GM19438 (cell line): ENCODE results near the gene ABHD16A.

ENCODE experiments used
- ATAC-seq: cut with Tn5 transposase; IDR thresholded peaks from one replicate; pipeline ENCODE4 v1.9.1; 2021; ENCODE audit warnings: low read depth; ENCODE audit not compliant: unreplicated experiment

The ABHD16A gene

DNA sequence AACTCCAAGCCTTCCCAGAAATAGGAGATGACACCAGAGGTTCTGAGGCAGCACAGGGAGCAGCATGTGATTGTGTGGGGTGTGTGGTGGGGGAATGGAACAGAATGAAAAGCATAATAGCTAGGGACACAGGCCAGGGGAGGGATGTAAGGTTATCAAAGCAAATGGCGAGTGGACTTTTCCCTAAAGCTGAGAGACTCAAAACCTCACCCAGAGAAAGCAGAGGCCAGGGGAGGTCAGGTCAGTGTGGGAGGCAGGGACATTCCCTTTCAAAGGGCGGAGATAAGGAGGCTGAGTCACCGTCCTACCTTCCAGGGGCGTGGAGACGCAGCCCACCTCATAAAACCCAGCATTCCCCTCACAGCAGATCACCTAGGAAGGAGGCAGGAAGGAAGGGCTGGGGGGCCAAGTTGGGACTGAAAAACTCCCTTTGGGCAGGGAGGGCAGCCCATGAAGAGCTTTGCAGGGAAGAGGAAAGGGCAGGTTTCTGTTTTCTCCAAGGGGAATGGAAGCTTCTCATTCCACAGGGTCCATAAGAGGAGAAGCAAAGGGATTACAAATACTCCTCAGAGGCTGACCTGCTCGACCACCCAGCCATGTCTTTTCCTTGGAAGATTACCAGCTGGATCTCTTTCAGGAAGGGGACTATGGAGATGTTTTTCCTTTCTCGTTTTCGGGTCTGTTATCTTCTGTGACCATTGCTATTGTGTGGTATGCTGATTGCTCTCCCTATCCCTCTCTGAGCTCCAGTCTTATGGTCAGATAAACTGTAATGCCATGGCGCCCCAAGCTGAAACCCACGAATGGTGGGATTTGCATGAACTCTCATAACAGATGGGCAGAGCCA is 12.7 kb downstream of the ABHD16A start:
- no peak for ATAC-seq

DNA sequence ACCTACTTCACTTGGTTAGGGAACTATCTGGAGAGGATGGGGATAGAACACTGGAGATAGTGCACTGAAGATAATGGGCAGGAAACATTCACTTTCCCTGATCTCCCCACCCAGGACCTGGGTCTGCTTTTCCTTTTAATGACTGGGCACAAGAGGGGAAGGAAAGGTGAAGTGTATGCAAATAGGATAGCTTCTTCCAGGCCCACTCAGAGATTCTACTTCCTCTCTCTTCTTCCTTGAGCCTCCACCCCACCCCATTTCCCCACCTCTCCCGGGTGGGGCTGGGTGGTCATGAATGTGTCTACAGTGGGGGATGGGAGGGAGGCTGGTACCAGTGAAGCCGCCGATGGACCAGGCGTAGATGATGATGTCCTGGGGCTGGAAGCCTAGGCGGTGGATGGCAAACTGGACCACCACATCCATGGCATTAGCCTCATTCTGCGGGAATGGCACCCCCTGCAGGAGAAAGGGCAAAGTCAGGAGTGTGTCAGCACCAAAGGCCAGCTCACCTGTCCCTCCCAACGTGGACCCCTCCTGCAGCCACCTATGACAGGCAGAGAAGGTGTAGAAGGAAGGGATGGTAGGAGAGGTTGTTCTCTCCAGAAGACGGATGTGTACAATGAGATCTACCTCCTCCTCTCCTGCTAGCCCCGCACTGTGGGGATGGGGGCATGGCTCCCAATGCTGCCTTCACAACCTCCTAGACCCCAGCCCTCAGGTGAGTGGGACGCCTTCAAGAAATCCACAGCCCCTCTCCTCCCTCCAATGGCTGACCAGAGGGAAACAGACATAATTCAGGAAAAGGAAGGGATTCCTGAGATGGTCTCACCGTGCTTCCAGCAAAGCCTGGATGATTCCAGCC is 13.6 kb downstream of the ABHD16A start:
- ATAC-seq: no peak

DNA sequence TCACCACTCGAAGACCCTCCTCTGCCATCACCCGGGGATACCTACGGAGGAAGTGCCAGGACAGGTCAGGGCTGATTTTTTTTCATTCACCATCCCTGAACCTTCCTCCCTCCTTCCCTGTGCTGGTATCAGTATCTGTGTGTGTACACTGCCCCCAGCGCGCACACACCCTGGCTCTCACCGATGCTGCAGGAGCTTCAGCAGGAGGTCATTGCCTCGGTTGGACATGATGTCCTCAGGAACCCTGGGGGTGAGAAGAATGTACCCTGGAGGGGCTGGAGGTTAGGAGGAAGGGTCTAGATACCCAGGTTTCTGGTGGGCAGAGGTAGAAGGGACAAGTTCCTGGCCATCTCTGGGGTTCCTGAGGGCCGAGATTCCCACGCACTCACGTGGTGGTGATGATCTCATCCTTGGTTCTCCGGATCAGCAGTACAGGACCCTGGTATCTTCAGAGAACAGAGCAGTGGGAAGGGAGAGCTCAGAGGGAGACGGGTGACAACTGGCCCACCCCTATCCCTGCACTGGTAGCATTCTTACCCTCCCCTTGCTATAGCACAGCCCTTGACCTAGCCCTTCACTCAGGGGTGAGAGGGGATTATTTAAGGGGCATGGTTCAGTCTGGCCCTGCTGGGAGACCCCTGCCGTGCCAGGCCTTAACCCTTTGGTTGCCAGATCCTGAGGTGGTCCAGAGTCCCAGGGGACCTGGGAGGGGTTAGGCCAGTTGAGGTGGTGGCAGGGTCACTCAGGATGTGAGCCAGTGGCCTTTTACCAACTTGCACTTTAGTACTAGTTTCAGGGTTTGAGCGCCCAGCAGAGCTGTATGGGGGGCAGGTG is 15.0 kb downstream of the ABHD16A start:
- ATAC-seq: no peak

DNA sequence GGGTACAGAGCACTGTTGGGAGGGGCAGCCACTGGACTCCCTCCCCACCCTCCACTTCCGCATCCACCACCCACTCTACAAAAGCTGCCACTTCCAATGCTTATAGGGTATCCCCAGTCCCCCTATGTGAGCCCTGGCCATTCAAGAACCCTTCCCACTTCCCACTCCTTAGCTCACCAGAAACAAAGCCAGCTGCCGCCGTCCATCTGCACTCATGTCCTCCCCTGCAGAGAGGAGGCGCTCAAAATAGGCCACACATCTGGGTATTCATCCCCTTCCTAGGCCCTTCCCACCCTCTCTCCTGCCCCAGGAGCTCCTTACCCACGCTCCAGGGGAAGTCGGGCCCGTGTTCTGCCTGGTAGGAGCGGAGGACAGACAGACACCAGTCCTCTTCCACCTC is 15.8 kb downstream of the ABHD16A start:
- ATAC-seq: no peak

DNA sequence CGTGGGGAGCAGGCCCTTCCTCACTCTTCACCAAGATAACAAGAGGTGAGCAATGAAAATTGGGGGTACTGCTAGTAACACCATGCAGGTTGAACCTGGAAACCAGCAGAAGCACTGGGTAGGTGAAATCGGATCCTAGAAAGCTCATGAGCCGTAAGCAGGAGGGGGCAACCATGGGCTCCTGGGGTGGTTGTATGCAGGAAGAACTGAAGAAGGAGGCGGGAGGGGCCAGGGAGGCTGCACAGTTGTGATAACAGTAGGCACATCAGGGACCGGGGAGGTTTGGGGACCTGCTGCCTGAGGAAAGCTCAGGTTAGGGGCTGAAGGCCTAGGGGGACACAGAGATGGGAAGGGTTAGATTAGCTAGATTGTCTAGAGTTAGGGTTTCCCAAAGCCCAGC is 16.6 kb downstream of the ABHD16A start:
- ATAC-seq: no peak

DNA sequence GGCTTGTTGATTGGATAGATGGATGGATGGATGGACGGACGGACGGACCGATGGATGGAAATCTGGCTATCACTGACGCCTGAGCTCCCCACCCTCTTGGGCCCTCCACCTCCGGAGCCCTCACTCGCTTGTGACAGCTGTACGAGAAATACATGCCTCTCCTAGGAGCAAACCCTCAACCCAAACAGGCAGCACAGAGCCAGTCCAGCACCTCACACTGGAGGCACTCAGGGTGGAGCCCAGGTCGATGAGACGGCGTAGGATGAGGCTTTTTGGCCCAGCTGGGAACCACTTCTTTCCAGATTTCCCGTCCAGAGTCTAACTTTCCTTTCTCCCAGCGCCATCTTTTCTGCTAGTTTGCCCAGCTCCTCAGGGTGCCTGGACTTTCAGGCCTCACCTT is 19.5 kb downstream of the ABHD16A start:
- ATAC-seq: no peak

- ATAC-seq: no peak
Observed at GRCh38 chr6:31681135-31681671, 21.9 kb downstream of the ABHD16A start.

DNA sequence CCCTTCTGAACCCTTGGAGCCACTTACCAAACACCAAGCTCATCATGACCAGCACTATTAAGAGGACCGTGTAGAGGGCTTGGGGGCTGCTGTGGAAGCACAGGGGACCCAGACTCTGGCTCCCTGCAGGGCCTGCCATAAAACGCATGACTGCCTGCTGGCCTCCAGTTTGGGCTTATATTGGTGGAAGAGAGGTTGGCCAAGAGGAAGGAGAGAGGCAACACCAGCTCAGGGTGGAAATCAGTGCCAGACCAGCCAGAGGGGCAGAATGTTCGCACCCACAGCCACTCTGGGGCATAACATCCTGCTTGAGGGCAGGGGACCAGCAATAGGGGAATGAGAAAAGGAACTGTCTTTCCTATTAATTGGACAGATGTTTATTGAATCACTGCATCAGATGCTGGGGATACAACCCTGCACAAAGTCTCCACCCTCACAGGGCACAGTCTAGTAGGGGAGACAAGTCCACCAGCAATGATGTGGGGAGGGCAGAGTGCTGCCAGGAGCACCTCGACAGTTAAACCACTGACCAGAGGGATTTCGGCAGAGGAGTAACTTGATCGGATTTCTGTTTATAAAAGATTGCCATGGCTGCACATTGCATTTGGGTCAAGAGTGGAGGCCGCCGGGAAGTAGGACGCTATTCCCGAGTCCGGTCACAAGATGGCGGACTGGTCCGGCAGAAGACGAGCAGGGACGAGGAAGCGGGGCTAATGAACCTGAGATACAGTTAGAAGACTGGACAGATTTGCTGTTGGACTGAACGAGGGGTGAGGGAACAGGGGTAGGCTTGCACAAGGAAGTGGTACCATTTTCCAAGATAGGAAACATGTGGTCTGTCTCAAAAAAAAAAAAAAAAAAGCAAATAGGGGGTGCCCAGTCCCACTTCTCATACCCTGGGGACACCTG is 22.6 kb downstream of the ABHD16A start, which contains the start of gene LY6G5C:
Gene LY6G5C (minus strand): TSS at position 842 of the 909 bp plus-strand sequence. CDS start 694 bp downstream, at position 148.
- ATAC-seq: no peak

GRCh38 chr6:31677955-31678354 is 25.2 kb downstream of the ABHD16A start:
- no peak for ATAC-seq

DNA sequence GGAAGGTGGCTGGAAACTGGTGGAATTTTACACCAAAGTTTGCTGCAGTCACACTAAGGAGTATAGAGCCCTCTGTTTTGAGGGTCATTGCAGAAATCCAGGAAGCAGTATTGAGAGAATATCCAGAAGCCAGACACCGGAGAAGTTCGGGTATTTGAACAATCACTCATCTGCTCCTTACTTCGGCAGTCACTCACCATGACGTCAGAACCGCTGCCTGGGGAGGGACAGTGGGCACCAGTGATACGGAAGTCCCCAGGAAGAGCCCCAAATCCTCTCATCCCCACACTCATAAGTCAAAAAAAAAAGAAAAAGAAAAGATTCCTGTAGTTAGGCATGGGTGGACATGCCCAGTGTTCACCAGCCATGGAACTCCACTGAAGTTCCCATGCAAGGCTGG is 26.2 kb downstream of the ABHD16A start:
- no peak for ATAC-seq

DNA sequence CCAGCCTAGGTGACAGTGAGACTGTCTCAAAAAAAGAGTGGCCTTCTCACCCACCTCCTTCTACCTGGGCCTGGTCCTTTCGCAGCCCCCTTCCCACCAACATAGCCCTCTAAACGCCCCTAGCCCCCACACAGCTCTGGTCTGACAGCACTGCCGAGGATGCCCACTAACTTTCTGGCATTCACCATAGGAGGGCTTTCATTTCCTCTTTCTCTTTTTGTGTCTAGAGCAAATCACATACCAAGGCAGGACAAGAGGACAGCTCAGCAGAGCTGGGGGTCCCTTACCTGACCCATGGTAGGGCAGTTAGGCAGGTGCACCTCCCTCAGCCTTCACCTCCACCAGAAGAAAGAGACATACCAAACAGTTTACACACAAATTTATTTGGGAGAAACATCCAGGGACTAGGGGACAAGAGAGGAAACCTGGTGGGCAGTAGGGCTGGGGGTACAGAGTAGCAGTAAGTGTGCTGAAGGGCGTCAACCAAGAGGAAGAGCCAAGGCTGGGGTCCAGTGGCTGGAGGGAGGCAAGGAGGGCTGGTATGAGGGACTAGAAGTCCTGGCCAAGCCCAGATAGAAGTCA is 26.7 kb downstream of the ABHD16A start:
- no peak for ATAC-seq

GRCh38 chr6:31669676-31670075 is 33.4 kb downstream of the ABHD16A start, which contains the start of gene LY6G5B:
TSS of gene LY6G5B (plus strand) at chr6:31669976. CDS start at chr6:31670951, 975 bp downstream.
- ATAC-seq: no peak

DNA sequence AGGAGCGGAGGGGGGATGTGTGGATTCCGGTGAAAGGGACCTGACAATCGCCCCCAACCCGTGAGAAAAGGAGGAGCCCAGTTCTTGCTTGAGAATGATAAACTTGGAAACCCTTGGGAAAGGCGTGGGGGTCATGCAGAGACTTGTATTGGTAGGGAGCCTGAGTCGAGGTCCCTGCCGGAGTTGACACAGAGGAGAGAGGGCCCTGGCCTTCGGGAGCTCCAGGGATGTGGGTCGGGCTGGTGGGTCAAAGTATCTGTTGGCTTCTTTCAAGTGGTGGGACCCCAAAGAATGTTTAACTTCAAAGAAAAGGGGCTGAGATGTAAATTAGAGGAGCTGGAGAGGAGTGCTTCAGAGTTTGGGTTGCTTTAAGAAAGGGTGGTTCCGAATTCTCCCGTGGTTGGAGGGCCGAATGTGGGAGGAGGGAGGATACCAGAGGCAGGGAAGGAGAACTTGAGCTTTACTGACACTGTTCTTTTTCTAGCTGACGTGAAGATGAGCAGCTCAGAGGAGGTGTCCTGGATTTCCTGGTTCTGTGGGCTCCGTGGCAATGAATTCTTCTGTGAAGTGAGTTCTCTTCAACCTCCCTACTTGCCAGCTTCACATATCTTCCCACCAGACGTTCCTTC is 36.7 kb downstream of the ABHD16A start:
- no peak for ATAC-seq

- peak; percentile 76 for ATAC-seq
Observed at GRCh38 chr6:31665501-31666336, 37.4 kb downstream of the ABHD16A start, which contains the start of gene CSNK2B. TSS of gene CSNK2B (plus strand) at chr6:31666080. CDS start at chr6:31666832, 752 bp downstream.

DNA sequence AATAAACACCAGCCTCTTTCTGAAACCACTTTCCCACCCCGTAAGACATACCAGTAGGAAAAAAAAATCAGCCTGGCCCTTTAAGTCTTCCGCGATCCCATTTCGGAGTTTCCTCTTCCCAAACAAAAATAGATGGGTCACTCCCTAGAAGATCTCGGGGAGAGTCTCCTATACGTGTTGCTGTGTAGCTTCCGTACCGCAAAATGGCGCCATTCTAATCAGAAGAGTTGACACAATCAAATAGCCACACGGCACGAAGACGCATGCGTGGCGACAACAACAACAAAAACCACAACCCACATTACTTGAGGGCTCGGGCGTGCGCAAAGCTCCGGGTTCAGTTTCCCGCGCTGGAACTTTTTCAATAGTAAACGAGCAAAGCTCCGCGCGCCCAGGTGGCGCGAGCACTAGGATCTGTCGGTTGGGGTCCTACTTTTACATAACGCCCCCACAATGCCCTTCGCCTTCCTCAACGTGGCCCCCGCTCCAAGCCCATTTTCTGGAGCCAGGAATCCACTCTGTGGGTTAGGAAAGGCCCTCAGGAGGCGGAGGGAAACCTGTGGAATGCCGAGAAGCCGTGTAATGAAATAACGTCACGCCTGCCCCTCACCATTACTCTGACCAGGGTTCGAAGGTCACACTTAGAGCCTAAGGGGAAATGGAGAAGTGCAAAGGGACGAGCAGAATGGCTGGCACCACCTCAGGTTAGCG is 38.2 kb downstream of the ABHD16A start, which contains the start of gene GPANK1:
Gene GPANK1 (minus strand): TSS at position 208 of the 711 bp plus-strand sequence. CDS start 519 bp downstream, outside the sequence.
- peak; percentile 2 for ATAC-seq

GRCh38 chr6:31663961-31664789 is 38.9 kb downstream of the ABHD16A start:
- no peak for ATAC-seq
